Measurements from ENCODE around the gene CTAGE4.
"Not testable (repeated sequence)": the region's sequence is repeated elsewhere in the genome, so short reads cannot be mapped to it uniquely, and the experiment has no call there.

The CTAGE4 gene, protein sequence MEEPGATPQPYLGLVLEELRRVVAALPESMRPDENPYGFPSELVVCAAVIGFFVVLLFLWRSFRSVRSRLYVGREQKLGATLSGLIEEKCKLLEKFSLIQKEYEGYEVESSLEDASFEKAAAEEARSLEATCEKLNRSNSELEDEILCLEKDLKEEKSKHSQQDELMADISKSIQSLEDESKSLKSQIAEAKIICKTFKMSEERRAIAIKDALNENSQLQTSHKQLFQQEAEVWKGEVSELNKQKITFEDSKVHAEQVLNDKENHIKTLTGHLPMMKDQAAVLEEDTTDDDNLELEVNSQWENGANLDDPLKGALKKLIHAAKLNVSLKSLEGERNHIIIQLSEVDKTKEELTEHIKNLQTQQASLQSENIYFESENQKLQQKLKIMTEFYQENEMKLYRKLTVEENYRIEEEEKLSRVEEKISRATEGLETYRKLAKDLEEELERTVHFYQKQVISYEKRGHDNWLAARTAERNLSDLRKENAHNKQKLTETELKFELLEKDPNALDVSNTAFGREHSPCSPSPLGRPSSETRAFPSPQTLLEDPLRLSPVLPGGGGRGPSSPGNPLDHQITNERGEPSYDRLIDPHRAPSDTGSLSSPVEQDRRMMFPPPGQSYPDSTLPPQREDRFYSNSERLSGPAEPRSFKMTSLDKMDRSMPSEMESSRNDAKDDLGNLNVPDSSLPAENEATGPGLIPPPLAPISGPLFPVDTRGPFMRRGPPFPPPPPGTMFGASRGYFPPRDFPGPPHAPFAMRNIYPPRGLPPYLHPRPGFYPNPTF

DNA sequence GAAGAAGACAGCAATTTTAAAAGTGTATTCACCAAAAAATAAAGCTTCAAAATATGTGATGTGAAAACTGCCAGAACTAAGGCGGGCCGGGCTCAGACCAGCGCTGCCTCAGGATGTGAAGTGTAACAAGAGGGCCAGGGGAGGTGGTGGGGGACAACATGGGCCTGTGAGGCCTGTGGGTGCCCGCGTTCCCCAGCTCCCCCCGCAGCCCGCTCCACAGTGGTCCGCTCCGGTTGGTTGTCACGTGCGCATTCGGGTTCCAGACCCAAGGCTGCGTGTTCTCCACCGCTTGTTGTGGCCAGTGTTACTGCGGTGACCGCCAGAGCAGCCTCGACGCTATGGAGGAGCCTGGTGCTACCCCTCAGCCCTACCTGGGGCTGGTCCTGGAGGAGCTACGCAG, at the start of gene CTAGE4:
Gene CTAGE4, plus strand, starts transcription at position 301 of the 400 bp plus-strand sequence. Its CDS starts 38 bp downstream, at position 339.
- DNase-seq, result not testable (repeated sequence)

- no peak for DNase-seq
Observed at GRCh38 chr7:144134116-144134515, 49.1 kb upstream of the CTAGE4 start.

- no peak for DNase-seq
Observed at GRCh38 chr7:144137501-144137900, 45.8 kb upstream of the CTAGE4 start.

DNA sequence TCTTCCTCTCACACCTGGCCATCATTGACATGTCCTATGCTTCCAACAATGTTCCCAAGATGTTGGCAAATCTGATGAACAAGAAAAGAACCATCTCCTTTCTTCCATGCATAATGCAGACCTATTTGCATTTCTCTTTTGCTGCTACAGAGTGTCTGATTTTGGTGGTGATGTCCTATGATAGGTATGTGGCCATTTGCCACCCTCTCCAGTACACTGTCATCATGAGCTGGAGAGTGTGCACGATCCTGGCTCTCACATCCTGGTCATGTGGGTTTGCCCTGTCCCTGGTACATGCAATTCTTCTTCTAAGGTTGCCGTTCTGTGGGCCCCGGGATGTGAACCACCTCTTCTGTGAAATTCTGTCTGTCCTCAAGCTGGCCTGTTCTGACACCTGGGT, 41.1 kb upstream of the CTAGE4 start:
- DNase-seq, result no peak

GRCh38 chr7:144144426-144144825, 38.8 kb upstream of the CTAGE4 start:
- no peak for DNase-seq

GRCh38 chr7:144148224-144148827, 34.9 kb upstream of the CTAGE4 start:
- no peak for DNase-seq

- no peak for DNase-seq
Observed at GRCh38 chr7:144158861-144159260, 24.4 kb upstream of the CTAGE4 start.

GRCh38 chr7:144164784-144165183, 18.5 kb upstream of the CTAGE4 start:
- DNase-seq, result no peak

- not testable (repeated sequence) for DNase-seq
Observed at GRCh38 chr7:144171594-144172350, 11.5 kb upstream of the CTAGE4 start.

- no peak for DNase-seq
Observed at GRCh38 chr7:144174613-144175012, 8.7 kb upstream of the CTAGE4 start.

GRCh38 chr7:144178380-144179164, 4.7 kb upstream of the CTAGE4 start:
- not testable (repeated sequence) for DNase-seq

- not testable (repeated sequence) for DNase-seq
Observed at GRCh38 chr7:144179165-144179479, 4.1 kb upstream of the CTAGE4 start.

GRCh38 chr7:144187848-144188247, 4.6 kb downstream of the CTAGE4 start:
- DNase-seq, result not testable (repeated sequence)

GRCh38 chr7:144188578-144189171, 5.4 kb downstream of the CTAGE4 start:
- not testable (repeated sequence) for DNase-seq

DNA sequence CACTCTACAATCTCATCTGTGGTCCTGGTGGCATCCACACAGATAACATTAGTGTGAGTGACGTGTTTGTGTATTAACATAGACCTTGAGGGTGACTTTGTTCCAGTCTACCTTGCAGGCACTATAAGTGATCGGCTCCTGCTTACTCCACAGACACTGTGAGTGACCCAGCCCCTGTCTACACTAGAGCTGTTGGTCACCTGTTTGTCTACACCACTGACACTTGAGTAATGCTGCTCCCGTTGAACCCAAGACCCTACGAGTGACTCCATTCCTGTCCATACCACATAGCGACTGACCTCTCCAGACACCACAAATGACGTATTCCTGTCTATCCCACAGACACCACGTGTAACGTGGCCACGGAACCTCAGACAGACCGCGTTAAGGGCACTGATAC, 10.5 kb downstream of the CTAGE4 start:
- DNase-seq, result not testable (repeated sequence)

GRCh38 chr7:144194453-144194852, 11.2 kb downstream of the CTAGE4 start:
- DNase-seq, result not testable (repeated sequence)

DNA sequence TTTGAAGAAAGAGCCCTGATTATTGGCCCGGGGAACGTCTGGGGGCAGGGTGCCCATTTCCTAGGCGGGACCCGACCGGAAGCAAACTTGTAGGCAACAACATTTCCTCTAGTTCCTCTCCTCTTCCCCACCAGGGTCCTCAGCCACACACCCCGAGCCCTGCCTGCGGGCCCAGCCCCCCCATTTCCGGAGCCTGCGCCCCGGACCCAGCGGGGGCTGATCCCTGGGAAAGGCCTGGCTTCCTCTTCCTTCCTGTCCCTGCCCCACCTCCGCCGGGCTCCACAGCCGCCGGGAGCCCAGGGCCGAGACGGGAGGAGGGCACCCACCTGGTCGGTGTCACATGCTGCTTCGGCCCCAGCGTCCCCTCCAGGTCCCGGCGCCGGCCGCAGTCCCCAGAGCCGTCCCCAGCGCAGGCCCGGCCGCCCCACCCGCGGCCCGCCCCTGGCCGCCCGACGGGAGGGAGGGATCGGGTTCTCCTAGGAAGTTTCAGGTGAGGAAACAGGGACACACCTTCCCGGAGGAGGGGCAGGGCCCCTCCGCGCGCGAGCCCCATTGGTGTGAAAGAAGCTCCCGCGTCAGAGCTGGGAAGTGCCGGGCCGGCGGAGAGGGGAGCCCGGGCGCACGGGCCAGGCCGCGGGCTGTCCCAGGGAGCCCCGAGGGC, 12.1 kb downstream of the CTAGE4 start, which contains the start of gene ARHGEF35:
Gene ARHGEF35, minus strand, starts transcription at position 622 of the 661 bp plus-strand sequence. CDS start 7,450 bp downstream, outside the sequence.
- DNase-seq, result not testable (repeated sequence)

GRCh38 chr7:144198934-144199333, 15.7 kb downstream of the CTAGE4 start:
- not testable (repeated sequence) for DNase-seq

- DNase-seq, result not testable (repeated sequence)
Observed at GRCh38 chr7:144201978-144202377, 18.7 kb downstream of the CTAGE4 start.

- not testable (repeated sequence) for DNase-seq
Observed at GRCh38 chr7:144203086-144203485, 19.8 kb downstream of the CTAGE4 start.

- not testable (repeated sequence) for DNase-seq
Observed at GRCh38 chr7:144205306-144205705, 22.0 kb downstream of the CTAGE4 start.

All from 8988T (cell line).